GM18861 (cell line): ENCODE data around the gene OOSP1.
"Not testable (repeated sequence)": the region's sequence is repeated elsewhere in the genome, so short reads cannot be mapped to it uniquely, and the experiment has no call there.

Experiments used
- ATAC-seq: cut with Tn5 transposase; IDR thresholded peaks from one replicate; pipeline ENCODE4 v1.9.1; 2021; ENCODE audit not compliant: unreplicated experiment

OOSP1 gene

GRCh38 chr11:59938132-59938531 lies at the start of gene OOSP1:
Gene OOSP1 (plus strand): TSS chr11:59938432. CDS start chr11:59938455, 23 bp downstream.
- no peak for ATAC-seq

GRCh38 chr11:59891781-59892181 lies 46.5 kb upstream of the OOSP1 start:
- no peak for ATAC-seq

- no peak for ATAC-seq
These were observed 43.6 kb upstream of the OOSP1 start for GRCh38 chr11:59894616-59895015.

GRCh38 chr11:59898046-59898445 lies 40.2 kb upstream of the OOSP1 start:
- no peak for ATAC-seq

- no peak for ATAC-seq
These were observed 39.6 kb upstream of the OOSP1 start for GRCh38 chr11:59898650-59899049.

GRCh38 chr11:59899532-59899931 lies 38.7 kb upstream of the OOSP1 start:
- ATAC-seq, result no peak

GRCh38 chr11:59900366-59901126 lies 37.7 kb upstream of the OOSP1 start:
- ATAC-seq, result no peak

GRCh38 chr11:59901306-59901705 lies 36.9 kb upstream of the OOSP1 start:
- no peak for ATAC-seq

- not testable (repeated sequence) for ATAC-seq
These were observed 34.7 kb upstream of the OOSP1 start for GRCh38 chr11:59903569-59903968.

- no peak for ATAC-seq
These were observed 19.8 kb upstream of the OOSP1 start for GRCh38 chr11:59918480-59918879.

- no peak for ATAC-seq
These were observed 19.1 kb upstream of the OOSP1 start for GRCh38 chr11:59918987-59919589.

- no peak for ATAC-seq
These were observed 14.4 kb upstream of the OOSP1 start for GRCh38 chr11:59923813-59924212.

- no peak for ATAC-seq
These were observed 6.5 kb upstream of the OOSP1 start for GRCh38 chr11:59931688-59932087.

GRCh38 chr11:59938718-59939117 lies 486 bp downstream of the OOSP1 start:
- no peak for ATAC-seq

- no peak for ATAC-seq
These were observed 1.2 kb downstream of the OOSP1 start for GRCh38 chr11:59939482-59939881.

- ATAC-seq, result no peak
These were observed 2.9 kb downstream of the OOSP1 start for GRCh38 chr11:59941091-59941490.

- no peak for ATAC-seq
These were observed 5.9 kb downstream of the OOSP1 start for GRCh38 chr11:59943997-59944714.

- ATAC-seq, result no peak
These were observed 6.5 kb downstream of the OOSP1 start for GRCh38 chr11:59944720-59945119.

GRCh38 chr11:59953463-59954218 lies 15.4 kb downstream of the OOSP1 start:
- no peak for ATAC-seq

GRCh38 chr11:59954219-59954847 lies 16.1 kb downstream of the OOSP1 start:
- ATAC-seq, result no peak

- no peak for ATAC-seq
These were observed 18.9 kb downstream of the OOSP1 start for GRCh38 chr11:59957094-59957493.
